ENCODE data around the gene KLHDC10. TPM values are rescaled to one million over a fixed set of nuclear protein-coding genes. Genes with fewer than 3 reads are reported as not detected.
A peak's percentile ranks its signal among the peaks of the same experiment; 100 is the strongest.

Gene KLHDC10, protein sequence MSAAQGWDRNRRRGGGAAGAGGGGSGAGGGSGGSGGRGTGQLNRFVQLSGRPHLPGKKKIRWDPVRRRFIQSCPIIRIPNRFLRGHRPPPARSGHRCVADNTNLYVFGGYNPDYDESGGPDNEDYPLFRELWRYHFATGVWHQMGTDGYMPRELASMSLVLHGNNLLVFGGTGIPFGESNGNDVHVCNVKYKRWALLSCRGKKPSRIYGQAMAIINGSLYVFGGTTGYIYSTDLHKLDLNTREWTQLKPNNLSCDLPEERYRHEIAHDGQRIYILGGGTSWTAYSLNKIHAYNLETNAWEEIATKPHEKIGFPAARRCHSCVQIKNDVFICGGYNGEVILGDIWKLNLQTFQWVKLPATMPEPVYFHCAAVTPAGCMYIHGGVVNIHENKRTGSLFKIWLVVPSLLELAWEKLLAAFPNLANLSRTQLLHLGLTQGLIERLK
- 1 to 10 TPM; 7.0 to 8.8 TPM for total RNA-seq
- polyA plus RNA-seq (2013, experiment 1 of 2): 14.4 TPM
- 17.2 TPM for polyA plus RNA-seq (2013, experiment 2 of 2)
- total RNA-seq: 20.0 to 64.7 (median 42.7) reads per million in 172 experiments

DNA sequence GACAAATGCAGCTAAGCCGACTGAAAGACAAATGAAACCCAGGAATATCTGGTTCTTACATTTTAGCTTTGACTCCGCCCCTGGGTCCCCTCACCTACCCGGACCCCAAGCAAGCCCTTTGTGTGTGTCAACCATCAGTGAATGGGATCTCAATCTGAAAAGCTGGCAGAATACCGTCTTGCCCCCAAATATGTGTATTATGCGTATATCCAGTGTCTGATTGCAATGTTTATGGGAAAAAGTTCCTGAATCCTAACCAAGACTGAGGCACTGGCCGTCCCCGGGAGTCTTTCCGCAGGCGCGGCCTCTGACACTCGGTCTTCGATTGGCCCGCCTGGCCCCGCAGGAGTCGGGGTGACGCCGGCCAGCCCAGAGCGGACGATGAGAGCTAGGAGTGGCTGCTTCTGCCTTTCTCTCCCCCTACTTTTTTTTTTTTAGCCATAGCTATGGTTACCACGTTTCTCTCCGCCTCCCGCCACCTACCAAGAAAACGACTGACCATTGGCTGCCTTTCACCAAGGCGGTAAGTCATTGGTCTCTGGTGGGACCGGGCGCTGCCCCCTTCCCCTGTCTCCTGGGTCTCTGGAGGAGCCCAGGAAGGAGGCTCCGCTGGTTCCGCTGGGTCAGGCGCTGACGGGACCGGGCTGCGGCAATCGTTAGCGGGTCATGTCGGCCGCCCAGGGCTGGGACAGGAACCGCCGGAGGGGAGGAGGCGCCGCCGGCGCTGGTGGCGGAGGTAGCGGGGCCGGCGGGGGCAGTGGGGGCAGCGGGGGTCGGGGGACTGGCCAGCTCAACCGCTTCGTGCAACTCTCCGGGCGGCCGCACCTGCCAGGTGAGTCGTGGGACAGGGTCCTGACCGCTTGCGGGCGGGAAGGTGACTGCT, at the start of gene KLHDC10:
Gene KLHDC10, plus strand, starts transcription at position 557 of the 883 bp plus-strand sequence. Its CDS starts 110 bp downstream, at position 667.
- no peaks in the 10 kb centered on the region for H3K9me3 ChIP-seq (ENCODE audit: control insufficient read depth in 1 of 2, insufficient read depth in 1 of 2, low read length in 2 of 2)
- no peaks in the 10 kb centered on the region for H3K27me3 Mint-ChIP-seq
- peak within 1 kb of the TSS; percentile 96 for H3K4me3 Mint-ChIP-seq
- TF ChIP-seq, protein P1, sequence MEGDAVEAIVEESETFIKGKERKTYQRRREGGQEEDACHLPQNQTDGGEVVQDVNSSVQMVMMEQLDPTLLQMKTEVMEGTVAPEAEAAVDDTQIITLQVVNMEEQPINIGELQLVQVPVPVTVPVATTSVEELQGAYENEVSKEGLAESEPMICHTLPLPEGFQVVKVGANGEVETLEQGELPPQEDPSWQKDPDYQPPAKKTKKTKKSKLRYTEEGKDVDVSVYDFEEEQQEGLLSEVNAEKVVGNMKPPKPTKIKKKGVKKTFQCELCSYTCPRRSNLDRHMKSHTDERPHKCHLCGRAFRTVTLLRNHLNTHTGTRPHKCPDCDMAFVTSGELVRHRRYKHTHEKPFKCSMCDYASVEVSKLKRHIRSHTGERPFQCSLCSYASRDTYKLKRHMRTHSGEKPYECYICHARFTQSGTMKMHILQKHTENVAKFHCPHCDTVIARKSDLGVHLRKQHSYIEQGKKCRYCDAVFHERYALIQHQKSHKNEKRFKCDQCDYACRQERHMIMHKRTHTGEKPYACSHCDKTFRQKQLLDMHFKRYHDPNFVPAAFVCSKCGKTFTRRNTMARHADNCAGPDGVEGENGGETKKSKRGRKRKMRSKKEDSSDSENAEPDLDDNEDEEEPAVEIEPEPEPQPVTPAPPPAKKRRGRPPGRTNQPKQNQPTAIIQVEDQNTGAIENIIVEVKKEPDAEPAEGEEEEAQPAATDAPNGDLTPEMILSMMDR (IDR thresholded peaks at IDR 0.05): no peak
- no peaks in the 10 kb centered on the region for H3K27me3 ChIP-seq (ENCODE audit: control insufficient read depth in 1 of 2, insufficient read depth in 2 of 2, low read length in 2 of 2)
- peak within 1 kb of the TSS; percentile 86 for H3K27ac Mint-ChIP-seq
- ATAC-seq (ENCODE audit: poor library complexity) (peak; percentile 94), DNase-seq (peak; percentile 90 to 99 (median 94))
- no peaks in the 10 kb centered on the region for H3K36me3 ChIP-seq (ENCODE audit: insufficient read depth, low read length)
- intact Hi-C loops (cut with DNase I, micrococcal nuclease): loop anchor here (1.0 to 5.0 kb wide), 8 partner anchors 19 to 1013 kb away; partner anchors contain the start of genes AHCYL2 (in 1 of the 2), COPG2 (in 1 of the 2), MEST (in 1 of the 2) and TMEM209 (in 1 of the 2)
- H3K9me3 Mint-ChIP-seq: no peaks in the 10 kb centered on the region
- H3K4me3 ChIP-seq (ENCODE audit: low read length): peak within 1 kb of the TSS; percentile 82
- H3K4me1 Mint-ChIP-seq (ENCODE audit: low read depth): peaks cover 48% of the 10 kb centered on the region
- ChIA-PET POLR2A (interaction anchor here (0.6 to 1.4 kb wide), 6 partner anchors 19 to 1150 kb away, joined by 3 to 14 read pairs (median 4); partner anchors contain the start of genes TMEM209 and ZC3HC1), CTCF (no interaction called here)
- H3K36me3 Mint-ChIP-seq (ENCODE audit: low read depth): peaks cover 18% of the 10 kb centered on the region
- H3K27ac ChIP-seq (ENCODE audit: low read depth in 1 of 2, low read length in 2 of 2): peak within 1 kb of the TSS; percentile 62 to 81
- H3K4me1 ChIP-seq (ENCODE audit: insufficient read depth, low read length): peaks cover 22% of the 10 kb centered on the region

DNA sequence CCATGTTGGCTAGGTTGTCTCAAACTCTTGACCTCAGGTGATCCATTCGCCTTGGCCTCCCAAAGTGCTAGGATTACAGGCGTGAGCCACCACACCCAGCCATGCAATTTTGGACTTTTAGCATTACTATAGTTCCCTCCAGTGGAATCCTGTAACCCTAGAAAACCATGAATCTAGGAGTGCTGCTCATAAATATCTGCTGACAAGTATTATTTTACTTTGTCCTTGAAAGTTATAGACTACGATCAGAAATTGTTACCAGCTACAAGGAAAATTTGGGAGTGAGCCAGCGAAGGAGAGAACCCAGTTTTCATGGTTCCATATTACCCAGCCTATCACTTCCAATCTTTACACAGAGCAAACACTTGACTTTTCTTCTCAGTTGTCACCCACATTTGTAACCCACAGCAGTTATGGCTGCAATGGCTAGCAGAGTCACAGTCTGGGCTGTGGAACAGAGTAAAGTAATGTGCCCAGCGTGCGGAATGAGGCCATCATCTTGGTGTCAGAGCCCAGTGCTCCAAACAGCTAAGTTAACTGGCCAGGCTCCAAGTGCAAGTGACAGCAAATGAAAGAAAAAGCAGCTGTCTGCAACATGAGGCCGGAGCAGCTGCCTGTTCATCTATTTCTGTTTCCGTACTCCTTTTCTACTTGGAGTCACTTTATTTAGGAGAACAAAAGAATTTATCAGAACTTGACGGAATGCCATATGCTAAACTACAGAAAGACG, 49.1 kb upstream of the KLHDC10 start:
- Histone ChIP-seq H3K36me3 (ENCODE audit: insufficient read depth, low read length) (peaks cover 77% of the 10 kb centered on the region), H3K4me1 (ENCODE audit: insufficient read depth, low read length) (no peaks in the 10 kb centered on the region), H3K27me3 (ENCODE audit: control insufficient read depth in 1 of 2, insufficient read depth in 2 of 2, low read length in 2 of 2) (no peaks in the 10 kb centered on the region), H3K27ac (ENCODE audit: low read depth in 1 of 2, low read length in 2 of 2) (no peak overlapping the region), H3K4me3 (ENCODE audit: low read length) (no peak overlapping the region), H3K9me3 (ENCODE audit: control insufficient read depth in 1 of 2, insufficient read depth in 1 of 2, low read length in 2 of 2) (no peaks in the 10 kb centered on the region)
- Mint-ChIP-seq H3K9me3 (no peaks in the 10 kb centered on the region), H3K4me1 (ENCODE audit: low read depth) (no peaks in the 10 kb centered on the region), H3K27ac (no peak overlapping the region), H3K27me3 (no peaks in the 10 kb centered on the region), H3K36me3 (ENCODE audit: low read depth) (peaks cover 80% of the 10 kb centered on the region), H3K4me3 (no peak overlapping the region)
- intact Hi-C loops (cut with DNase I, micrococcal nuclease): no loop called here
- ChIA-PET POLR2A (no interaction called here), CTCF (no interaction called here)
- TF ChIP-seq, protein P1 (IDR thresholded peaks at IDR 0.05): no peak
- ATAC-seq (ENCODE audit: poor library complexity) (no peak), DNase-seq (no peak)

DNA sequence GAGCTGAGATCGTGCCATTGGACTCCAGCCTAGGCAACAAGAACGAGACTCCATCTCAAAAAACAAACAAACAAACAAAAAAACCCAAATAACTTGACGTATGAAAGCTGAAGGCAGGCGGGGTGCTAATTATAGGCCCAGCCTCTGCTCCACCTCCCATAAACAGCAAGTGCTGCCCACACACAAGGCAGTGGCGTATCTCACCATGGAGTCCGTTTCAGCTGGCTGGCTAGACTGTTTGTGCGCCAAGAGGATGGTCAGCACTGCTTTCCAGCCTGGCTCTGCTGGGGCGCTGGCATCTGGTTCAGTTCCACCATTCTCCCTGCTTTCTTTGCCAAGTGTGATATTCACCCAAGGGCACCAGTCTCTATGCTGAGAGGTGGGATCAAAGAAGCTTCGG, 48.2 kb upstream of the KLHDC10 start:
- H3K4me3 ChIP-seq (ENCODE audit: low read length): no peak overlapping the region
- no peak for DNase-seq
- H3K27me3 ChIP-seq (ENCODE audit: control insufficient read depth in 1 of 2, insufficient read depth in 2 of 2, low read length in 2 of 2): no peaks in the 10 kb centered on the region
- H3K27me3 Mint-ChIP-seq: no peaks in the 10 kb centered on the region
- TF ChIP-seq, protein P1 (IDR thresholded peaks at IDR 0.05): no peak
- no peak overlapping the region for H3K27ac Mint-ChIP-seq
- intact Hi-C loops (cut with DNase I, micrococcal nuclease): no loop called here
- H3K27ac ChIP-seq (ENCODE audit: low read depth in 1 of 2, low read length in 2 of 2): no peak overlapping the region
- H3K4me1 Mint-ChIP-seq (ENCODE audit: low read depth): no peaks in the 10 kb centered on the region
- no peaks in the 10 kb centered on the region for H3K9me3 Mint-ChIP-seq
- ChIA-PET POLR2A (no interaction called here), CTCF (no interaction called here)
- peaks cover 80% of the 10 kb centered on the region for H3K36me3 ChIP-seq (ENCODE audit: insufficient read depth, low read length)
- no peaks in the 10 kb centered on the region for H3K9me3 ChIP-seq (ENCODE audit: control insufficient read depth in 1 of 2, insufficient read depth in 1 of 2, low read length in 2 of 2)
- ATAC-seq (ENCODE audit: poor library complexity): no peak
- no peaks in the 10 kb centered on the region for H3K4me1 ChIP-seq (ENCODE audit: insufficient read depth, low read length)
- H3K4me3 Mint-ChIP-seq: no peak overlapping the region
- H3K36me3 Mint-ChIP-seq (ENCODE audit: low read depth): peaks cover 86% of the 10 kb centered on the region
